GM19351 (cell line): Measurements from ENCODE around the gene ANXA6.

ENCODE experiments used
- ATAC-seq: cut with Tn5 transposase; IDR thresholded peaks from one replicate; pipeline ENCODE4 v1.9.1; 2021; ENCODE audit warnings: mild to moderate bottlenecking, moderate library complexity; ENCODE audit not compliant: unreplicated experiment

ANXA6 gene

GRCh38 chr5:151154931-151155774 lies 2.4 kb downstream of the ANXA6 start:
- peak; percentile 22 for ATAC-seq

DNA sequence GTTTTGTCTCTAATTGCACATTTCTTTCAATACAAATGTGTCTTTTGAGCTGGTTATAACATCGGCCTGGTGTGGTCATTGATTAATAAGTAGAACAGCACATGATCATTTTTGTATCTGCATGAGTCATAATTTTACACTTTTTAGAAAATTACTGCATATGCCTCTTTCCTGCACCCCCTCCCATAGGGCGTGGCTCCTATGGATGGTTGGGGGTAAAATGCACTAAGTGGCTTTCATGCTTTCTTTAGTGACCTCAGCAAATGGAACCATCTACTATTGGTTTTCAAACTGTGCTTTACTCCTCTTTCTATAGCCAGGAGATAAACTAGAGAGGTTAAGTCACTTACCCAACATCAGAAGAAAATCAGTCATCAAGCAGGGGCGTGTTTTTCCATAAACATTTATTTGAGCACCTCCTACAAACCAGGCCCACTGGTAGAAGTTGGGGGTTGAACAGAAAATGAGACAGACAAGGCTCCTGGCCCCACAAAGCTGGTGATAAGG lies 3.8 kb downstream of the ANXA6 start:
- ATAC-seq = no peak

DNA sequence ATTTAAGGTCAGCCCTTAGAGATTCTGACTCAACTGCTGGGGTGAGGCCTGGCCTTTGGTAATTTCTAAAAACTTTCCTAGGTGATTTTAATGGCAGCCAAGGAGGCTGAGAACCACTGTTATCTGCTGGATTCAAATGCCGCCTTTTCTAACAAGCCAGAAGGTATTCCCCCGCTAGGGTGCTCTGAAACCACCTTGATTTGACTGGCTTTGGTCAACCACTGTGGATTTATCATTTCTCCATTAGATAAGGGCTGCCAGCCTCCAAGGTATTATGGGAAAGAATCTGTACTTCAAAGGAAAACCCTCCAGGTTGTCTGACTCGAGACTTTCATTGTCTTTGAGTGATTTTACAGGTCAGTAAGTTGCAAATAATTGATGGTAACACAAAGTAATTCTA lies 4.3 kb downstream of the ANXA6 start:
- ATAC-seq = no peak

- ATAC-seq = peak; percentile 41
These were observed 5.8 kb downstream of the ANXA6 start for GRCh38 chr5:151151793-151152192.

DNA sequence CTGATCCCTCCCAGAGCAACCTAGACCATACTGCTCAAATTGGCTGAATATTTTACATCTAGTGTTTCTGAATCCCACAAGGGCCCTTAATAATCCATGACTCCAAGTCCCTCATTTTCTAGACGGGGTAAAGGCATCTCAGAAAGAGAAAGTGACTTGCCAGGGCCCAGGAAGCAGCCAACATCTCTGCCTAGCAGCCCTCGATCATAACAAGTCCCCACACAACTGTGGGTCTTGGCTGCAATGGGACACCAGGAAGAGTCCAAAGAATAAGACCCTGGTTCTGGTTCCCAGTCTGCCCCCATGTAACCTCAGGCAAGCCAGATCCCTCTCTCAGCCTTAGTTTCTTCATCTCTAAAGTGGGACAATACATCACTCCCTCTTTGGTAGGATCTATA lies 6.3 kb downstream of the ANXA6 start:
- ATAC-seq = no peak

GRCh38 chr5:151150471-151151262 lies 6.9 kb downstream of the ANXA6 start:
- peak; percentile 49 for ATAC-seq

DNA sequence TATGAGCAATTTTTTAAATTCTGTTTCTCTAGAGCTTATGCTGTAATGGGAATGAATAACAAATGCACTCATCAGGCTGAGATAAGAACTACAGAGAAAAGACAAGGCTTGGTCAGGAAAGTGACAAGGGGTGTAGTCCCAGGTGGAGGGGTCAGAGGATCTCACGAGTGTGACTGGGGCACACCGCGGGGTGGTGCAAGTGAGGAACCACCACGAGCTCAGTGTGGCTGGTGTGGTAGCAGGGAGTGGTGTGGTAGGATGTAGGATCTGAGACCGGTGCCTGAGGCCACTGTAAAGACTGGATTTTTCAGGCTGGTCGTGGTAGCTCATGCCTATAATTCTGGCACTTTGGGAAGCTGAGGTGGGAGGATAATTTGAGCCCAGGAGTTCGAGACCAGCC lies 9.0 kb downstream of the ANXA6 start:
- no peak for ATAC-seq

DNA sequence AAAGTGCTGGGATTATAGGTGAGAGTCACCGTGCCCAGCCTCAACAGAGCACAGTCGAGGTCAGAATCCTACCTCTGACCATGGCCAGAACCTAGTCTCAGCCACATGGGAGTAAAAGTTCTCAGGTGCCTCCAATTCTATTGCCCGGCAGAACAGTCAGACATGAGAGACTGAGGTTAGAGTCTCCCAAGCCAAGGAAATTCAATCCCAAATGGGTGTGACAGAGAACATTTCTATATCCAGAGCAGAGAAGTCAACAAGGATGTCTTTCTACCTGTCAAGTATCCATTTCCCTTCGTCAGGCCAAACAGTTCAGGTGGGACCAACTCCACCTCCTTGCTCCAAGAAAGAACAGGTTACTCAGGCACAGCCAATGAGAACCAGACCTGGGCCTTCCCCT lies 10.5 kb downstream of the ANXA6 start:
- no peak for ATAC-seq

GRCh38 chr5:151146061-151146460 lies 11.5 kb downstream of the ANXA6 start:
- ATAC-seq = no peak

DNA sequence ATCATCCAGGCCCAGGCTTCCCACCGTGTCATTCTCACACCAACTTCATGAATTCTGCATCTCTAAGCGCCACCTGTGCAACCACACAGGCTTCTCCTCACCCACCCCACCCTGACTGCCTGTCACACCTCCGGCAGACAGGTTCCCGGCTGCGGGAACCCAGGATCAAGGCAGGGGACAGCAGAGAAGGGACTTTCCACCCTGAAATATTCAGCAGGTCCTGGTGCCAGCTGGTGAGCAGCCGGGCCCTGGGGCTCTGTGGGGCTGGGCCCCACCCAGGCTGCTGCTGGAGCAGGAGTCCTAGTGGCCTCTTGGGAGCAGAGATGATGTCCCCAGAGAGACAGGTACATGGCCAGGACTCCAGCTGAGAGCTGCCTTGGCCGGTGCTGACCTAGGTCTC lies 12.7 kb downstream of the ANXA6 start:
- no peak for ATAC-seq

GRCh38 chr5:151144275-151144674 lies 13.3 kb downstream of the ANXA6 start:
- no peak for ATAC-seq

DNA sequence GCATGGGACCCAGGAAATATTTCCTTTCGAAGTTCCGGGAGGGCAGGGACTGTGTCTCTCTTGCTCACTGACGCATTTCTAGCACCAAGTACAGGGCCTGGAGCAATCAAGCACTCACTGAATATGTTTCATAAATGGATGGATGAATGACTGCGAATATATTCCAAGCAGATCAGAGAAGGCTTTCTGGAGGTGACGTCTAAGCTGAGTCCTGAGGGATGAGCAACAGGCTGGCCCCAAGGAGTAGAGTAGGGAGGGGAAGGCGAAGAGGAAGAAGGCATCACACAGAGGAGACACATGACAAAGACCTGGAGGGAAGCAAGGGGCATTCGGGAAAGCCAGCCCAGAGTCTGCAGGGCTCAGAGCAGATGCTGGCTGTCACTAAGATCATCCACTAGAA lies 13.9 kb downstream of the ANXA6 start:
- ATAC-seq = no peak

- no peak for ATAC-seq
These were observed 14.6 kb downstream of the ANXA6 start for GRCh38 chr5:151142933-151143332.

DNA sequence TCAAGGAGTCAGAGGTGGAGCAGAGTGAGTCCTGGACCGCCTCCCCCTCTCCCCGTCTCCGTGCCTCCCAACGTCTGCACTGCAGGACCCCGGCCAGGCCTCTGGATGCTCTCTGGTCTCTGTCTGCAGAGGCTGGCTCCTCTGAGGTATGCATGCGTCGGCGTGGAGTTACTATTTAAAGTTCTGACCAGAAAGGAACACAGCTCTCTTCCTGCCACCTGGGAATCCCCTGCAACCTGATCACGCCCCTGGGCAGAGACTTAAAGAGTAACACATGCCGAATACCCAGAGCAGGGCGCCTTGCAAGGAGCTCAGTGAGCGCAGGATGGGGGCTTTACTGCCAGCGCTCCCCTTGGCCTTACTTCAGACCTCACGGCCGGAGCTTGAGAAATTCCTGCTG lies 16.0 kb downstream of the ANXA6 start:
- peak; percentile 97 for ATAC-seq

- no peak for ATAC-seq
These were observed 16.7 kb downstream of the ANXA6 start for GRCh38 chr5:151140686-151141459.

GRCh38 chr5:151139646-151140045 lies 17.9 kb downstream of the ANXA6 start:
- no peak for ATAC-seq

DNA sequence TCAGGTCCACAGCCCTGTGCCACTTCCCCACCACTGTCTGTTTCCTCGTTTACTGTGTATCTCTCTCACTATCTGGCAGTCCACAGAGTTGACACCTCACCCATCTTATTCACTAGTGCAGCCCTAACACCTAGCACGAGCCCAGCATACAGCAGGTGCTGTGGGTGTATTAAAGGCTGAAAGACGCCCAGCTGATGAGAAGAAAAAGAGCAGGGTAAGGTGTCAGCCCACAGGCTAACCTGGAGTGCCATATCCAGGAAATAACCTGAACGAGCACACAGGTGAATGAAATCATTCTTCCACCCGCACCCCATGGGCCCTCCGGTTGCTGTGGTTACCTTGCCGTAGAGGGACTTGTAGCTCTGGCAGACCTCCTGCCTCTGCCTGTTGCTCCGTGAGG lies 18.6 kb downstream of the ANXA6 start:
- ATAC-seq = no peak

DNA sequence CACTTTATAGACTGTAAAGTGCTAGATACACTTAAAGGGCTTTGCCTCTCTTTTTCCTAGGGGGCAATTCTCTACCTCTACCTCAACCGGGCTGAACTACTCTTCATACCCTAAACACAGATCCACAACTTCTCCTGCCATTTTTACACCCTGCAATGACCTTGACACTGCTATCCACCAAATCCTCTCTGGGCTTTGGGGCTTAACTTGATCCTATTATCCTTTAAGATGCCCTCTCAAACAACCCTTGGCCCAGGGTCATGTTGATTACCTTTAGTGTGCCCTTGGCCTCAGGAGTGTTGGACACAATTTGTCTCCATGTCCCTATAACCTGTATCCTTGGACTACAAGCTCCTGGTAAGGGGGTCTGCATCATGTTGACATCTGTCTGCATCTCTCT lies 19.5 kb downstream of the ANXA6 start:
- no peak for ATAC-seq

- ATAC-seq = no peak
These were observed 20.3 kb downstream of the ANXA6 start for GRCh38 chr5:151137067-151137825.

GRCh38 chr5:151134228-151134627 lies 23.4 kb downstream of the ANXA6 start:
- ATAC-seq = peak; percentile 47
